Breast epithelium (tissue), 4 donors: ENCODE data around the gene TRPM3. TPM values are rescaled to one million over a fixed set of nuclear protein-coding genes. Genes with fewer than 3 reads are reported as not detected.

Experiments used
- DNase-seq, 2 donors: peaks; one replicate each; pipeline ENCODE4 v3.0.0-alpha.2; 2019; ENCODE audit warnings: low spot score in 2 of 2
- H3K27ac ChIP-seq, 2 donors: fragments of 200-600 bp; sonication (generic) in 1 of 2; one replicate each; pipeline ENCODE4 v1.5.1; 2016 to 2019; ENCODE audit warnings: mild to moderate bottlenecking in 1 of 2
- H3K27me3 ChIP-seq, 2 donors: fragments of 200-600 bp; sonication (generic) in 1 of 2; one replicate each; pipeline versions ENCODE4 v1.5.1 to v1.6.0; 2017 to 2019; ENCODE audit warnings: control low read depth in 1 of 2, mild to moderate bottlenecking in 1 of 2
- H3K36me3 ChIP-seq: fragments of 200-600 bp; one replicate; pipeline ENCODE4 v1.5.1; 2019
- H3K4me1 ChIP-seq, 2 donors: fragments of 200-600 bp; sonication (generic); one replicate each; pipeline ENCODE4 v1.5.1; 2016 to 2019; ENCODE audit warnings: control low read depth in 1 of 2
- H3K4me3 ChIP-seq, 3 donors: fragments of 200-600 bp; sonication (generic); 1 replicate in 2 of 3; 2 replicates in 1 of 3; pipeline ENCODE4 v1.5.1; 2016 to 2019; ENCODE audit warnings: mild to moderate bottlenecking in 3 of 3, moderate library complexity in 2 of 3
- H3K9me3 ChIP-seq, 2 donors: fragments of 200-600 bp; sonication (generic) in 1 of 2; one replicate each; pipeline ENCODE4 v1.5.1; 2016 to 2019; ENCODE audit warnings: control low read depth in 1 of 2
- CTCF ChIP-seq, 3 donors: fragments of 450-650 bp; IDR thresholded peaks; one replicate each; pipeline ENCODE4 v1.5.1; 2016 to 2017; ENCODE audit warnings: antibody characterized with exemption in 3 of 3, mild to moderate bottlenecking in 3 of 3, moderate library complexity in 3 of 3
- POLR2A ChIP-seq: fragments of 450-650 bp; IDR thresholded peaks from one replicate; pipeline ENCODE4 v1.6.1; 2016; ENCODE audit warnings: antibody characterized with exemption, mild to moderate bottlenecking, moderate library complexity
- POLR2AphosphoS5 ChIP-seq, 3 donors: sonication (generic); formaldehyde crosslinking; IDR thresholded peaks; one replicate each; pipeline ENCODE4 v1.6.1; 2017; ENCODE audit warnings: antibody characterized with exemption in 3 of 3
- intact Hi-C: fragments of 100-400 bp; cut with DNase I; formaldehyde crosslinking; loops from one replicate; pipeline ENCODE4 v1.15.1; 2023; ENCODE audit warnings: low total_unique reads
- total RNA-seq, 3 donors: library from RNA; depleted of rRNA; stranded (reverse); fragments of >200 nt; gene quantifications; one replicate each; pipeline ENCODE4 v1.1.0, GENCODE V29; 2016

Gene TRPM3
- total RNA-seq, 3 donors from 2014 or later, result 0.33 to 0.88 (median 0.64) TPM

- intact Hi-C loops, result no loop called here
- no peak for DNase-seq
- no peaks in the 10 kb centered on the region for H3K9me3 ChIP-seq
- no peaks in the 10 kb centered on the region for H3K4me1 ChIP-seq
- H3K27me3 ChIP-seq, result no peaks in the 10 kb centered on the region
- TF ChIP-seq POLR2AphosphoS5 (IDR thresholded peaks at IDR 0.05), result no peak
- no peak for TF ChIP-seq CTCF (IDR thresholded peaks at IDR 0.05)
- TF ChIP-seq POLR2A, result no peak
- no peak overlapping the region for H3K4me3 ChIP-seq
- no peaks in the 10 kb centered on the region for H3K36me3 ChIP-seq
- no peak overlapping the region for H3K27ac ChIP-seq
Measured at GRCh38 chr9:71096421-71097108, 24.9 kb downstream of the TRPM3 start.

GRCh38 chr9:71094708-71095251, 26.6 kb downstream of the TRPM3 start:
- Histone ChIP-seq H3K27ac (no peak overlapping the region), H3K27me3 (no peaks in the 10 kb centered on the region), H3K4me3 (no peak overlapping the region), H3K9me3 (no peaks in the 10 kb centered on the region), H3K4me1 (no peaks in the 10 kb centered on the region), H3K36me3 (no peaks in the 10 kb centered on the region)
- no peak for DNase-seq
- intact Hi-C loops, result no loop called here
- no peak for TF ChIP-seq POLR2AphosphoS5 (IDR thresholded peaks at IDR 0.05)
- TF ChIP-seq POLR2A, result no peak
- no peak for TF ChIP-seq CTCF (IDR thresholded peaks at IDR 0.05)

- Histone ChIP-seq H3K4me3 (no peak overlapping the region), H3K9me3 (no peaks in the 10 kb centered on the region), H3K4me1 (no peaks in the 10 kb centered on the region), H3K27me3 (no peaks in the 10 kb centered on the region), H3K36me3 (no peaks in the 10 kb centered on the region), H3K27ac (no peak overlapping the region)
- no peak for DNase-seq
- no peak for TF ChIP-seq CTCF (IDR thresholded peaks at IDR 0.05)
- TF ChIP-seq POLR2AphosphoS5 (IDR thresholded peaks at IDR 0.05), result no peak
- no peak for TF ChIP-seq POLR2A
- intact Hi-C loops, result no loop called here
Measured at GRCh38 chr9:71090896-71091295, 30.5 kb downstream of the TRPM3 start.

GRCh38 chr9:71079451-71079850, 42.0 kb downstream of the TRPM3 start:
- H3K4me3 ChIP-seq, result no peak overlapping the region
- intact Hi-C loops, result no loop called here
- no peaks in the 10 kb centered on the region for H3K27me3 ChIP-seq
- DNase-seq, result no peak
- H3K9me3 ChIP-seq, result no peaks in the 10 kb centered on the region
- H3K27ac ChIP-seq, result no peak overlapping the region
- H3K36me3 ChIP-seq, result no peaks in the 10 kb centered on the region
- H3K4me1 ChIP-seq, result no peaks in the 10 kb centered on the region
- TF ChIP-seq POLR2AphosphoS5 (IDR thresholded peaks at IDR 0.05) (no peak), POLR2A (no peak), CTCF (IDR thresholded peaks at IDR 0.05) (no peak)

- no peaks in the 10 kb centered on the region for H3K36me3 ChIP-seq
- intact Hi-C loops, result no loop called here
- no peaks in the 10 kb centered on the region for H3K4me1 ChIP-seq
- no peaks in the 10 kb centered on the region for H3K27me3 ChIP-seq
- no peaks in the 10 kb centered on the region for H3K9me3 ChIP-seq
- TF ChIP-seq POLR2AphosphoS5 (IDR thresholded peaks at IDR 0.05) (no peak), CTCF (IDR thresholded peaks at IDR 0.05) (no peak), POLR2A (no peak)
- no peak for DNase-seq
- H3K27ac ChIP-seq, result no peak overlapping the region
- H3K4me3 ChIP-seq, result no peak overlapping the region
Measured at GRCh38 chr9:71076096-71076495, 45.3 kb downstream of the TRPM3 start.
